ENCODE measurements around the gene DMRTC2.

DNA sequence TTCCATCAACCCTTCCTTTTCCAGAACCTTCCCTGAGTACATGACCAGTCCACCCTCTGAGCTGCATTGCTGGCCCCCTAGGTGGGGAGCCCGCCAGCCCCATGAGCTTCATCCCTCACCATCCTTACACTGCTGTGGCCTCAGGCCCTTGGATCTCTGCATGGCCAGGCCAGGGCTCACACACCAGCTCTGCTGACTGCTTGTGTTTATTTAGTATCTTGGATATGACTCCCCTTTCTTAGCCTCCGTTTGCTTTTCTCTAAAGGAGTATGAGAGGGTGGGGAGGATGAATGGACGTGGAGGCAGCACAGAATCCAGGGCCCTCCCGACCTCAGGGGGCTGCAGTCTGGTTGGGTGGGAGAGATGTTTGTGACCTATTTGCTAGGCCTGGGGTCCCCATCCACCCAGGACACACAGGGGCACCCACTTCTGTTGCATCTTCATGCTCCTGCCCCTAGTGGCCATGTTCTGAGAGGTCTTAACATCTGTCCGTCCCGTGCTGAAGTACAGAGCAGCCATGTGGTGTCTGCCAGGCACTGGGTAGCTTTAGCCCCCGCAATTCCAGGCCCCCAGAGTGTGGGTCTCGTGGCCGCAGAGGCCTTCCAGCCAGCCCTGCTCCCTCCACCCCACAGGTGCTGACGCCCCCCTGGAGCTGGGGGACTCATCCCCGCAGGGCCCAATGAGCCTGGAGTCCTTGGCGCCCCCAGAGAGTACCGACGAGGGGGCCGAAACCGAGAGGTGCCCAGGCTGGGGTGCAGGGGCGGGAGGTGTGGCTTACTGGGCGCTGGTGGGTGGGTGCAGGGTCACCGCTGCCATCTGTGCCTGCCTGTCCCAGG is 51.1 kb downstream of the DMRTC2 start:
- TF ChIP-seq CTCF (conservative IDR thresholded peaks at IDR 0.05) (peak; percentile 45; the same call in 1 of the 2 replicates), EZH2 (IDR thresholded peaks at IDR 0.05; ENCODE audit: low read depth) (no peak)

Data from PC-9 (cell line).